GM12875 (cell line): ENCODE measurements around the gene SCT.

Experiments used
- H3K4me3 ChIP-seq: one replicate; pipeline ENCODE4 v1.5.1; 2011; ENCODE audit warnings: low read depth, low read length, control low read depth
- CTCF ChIP-seq: IDR thresholded peaks from 2 replicates; pipeline ENCODE4 v1.5.1; 2011; ENCODE audit warnings: low read depth, mild to moderate bottlenecking, control low read depth, inconsistent platforms, low read length, moderate library complexity, borderline replicate concordance; ENCODE audit not compliant: insufficient read depth

Gene SCT

GRCh38 chr11:611001-611996 is 15.7 kb downstream of the SCT start:
- no peak for TF ChIP-seq CTCF
- no peak overlapping the region for H3K4me3 ChIP-seq

GRCh38 chr11:610146-610801 is 16.7 kb downstream of the SCT start:
- H3K4me3 ChIP-seq = no peak overlapping the region
- TF ChIP-seq CTCF = no peak

- TF ChIP-seq CTCF = no peak
Observed at GRCh38 chr11:609341-609811, 17.6 kb downstream of the SCT start.

GRCh38 chr11:608791-609251 is 18.2 kb downstream of the SCT start:
- TF ChIP-seq CTCF = no peak

More at GRCh38 chr11:609341-609811, 17.6 kb downstream of the SCT start:
- no peak overlapping the region for H3K4me3 ChIP-seq

GRCh38 chr11:607971-608659 is 18.9 kb downstream of the SCT start:
- no peak for TF ChIP-seq CTCF
- H3K4me3 ChIP-seq = no peak overlapping the region

More at GRCh38 chr11:608791-609251, 18.2 kb downstream of the SCT start:
- no peak overlapping the region for H3K4me3 ChIP-seq

GRCh38 chr11:607020-607780 is 19.8 kb downstream of the SCT start:
- H3K4me3 ChIP-seq = no peak overlapping the region
- TF ChIP-seq CTCF = no peak
